Measurements from ENCODE around the gene ADI1.

ADI1 gene, protein sequence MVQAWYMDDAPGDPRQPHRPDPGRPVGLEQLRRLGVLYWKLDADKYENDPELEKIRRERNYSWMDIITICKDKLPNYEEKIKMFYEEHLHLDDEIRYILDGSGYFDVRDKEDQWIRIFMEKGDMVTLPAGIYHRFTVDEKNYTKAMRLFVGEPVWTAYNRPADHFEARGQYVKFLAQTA

DNA sequence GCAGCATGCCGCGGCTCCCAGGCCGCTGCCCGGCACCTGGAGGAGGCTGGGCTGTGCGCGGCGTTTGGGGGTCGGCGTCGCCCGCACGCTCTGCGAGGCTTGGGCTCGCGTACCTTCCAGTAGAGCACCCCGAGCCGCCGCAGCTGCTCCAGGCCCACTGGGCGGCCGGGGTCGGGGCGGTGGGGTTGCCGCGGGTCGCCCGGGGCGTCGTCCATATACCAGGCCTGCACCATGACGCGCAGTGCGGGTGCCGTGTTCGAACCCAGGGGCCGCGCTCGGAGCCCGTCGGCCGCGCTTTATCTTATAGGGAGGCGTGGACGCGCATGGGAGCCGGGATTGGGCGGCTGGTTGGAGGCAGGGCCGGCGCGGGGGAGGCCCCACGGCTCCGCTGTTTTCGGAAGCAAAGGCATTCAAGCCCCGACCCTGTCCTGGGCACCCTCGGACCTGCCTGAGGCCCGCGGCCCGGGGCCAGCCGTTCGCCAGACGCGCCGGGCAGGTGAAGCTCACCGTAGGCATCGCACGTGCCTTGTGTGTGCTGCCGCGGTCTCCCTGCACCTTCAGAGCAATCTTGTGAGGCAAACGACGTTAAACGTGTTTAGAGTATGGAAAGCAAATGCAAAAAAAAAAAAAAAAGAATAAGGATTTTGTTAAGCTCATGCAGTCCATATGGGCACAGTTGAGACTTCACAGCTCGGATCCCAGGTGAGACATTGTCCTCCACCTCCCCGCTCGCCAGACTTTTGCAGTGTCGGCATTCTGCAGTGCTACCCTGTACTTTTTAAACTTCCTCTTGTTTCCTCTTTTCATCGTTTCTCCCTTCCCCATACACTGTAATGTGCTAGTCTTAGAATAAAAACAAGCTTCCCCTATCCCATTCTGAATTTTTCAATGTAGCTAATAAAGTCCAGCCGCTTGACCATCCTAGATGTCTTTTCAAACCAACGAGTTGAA lies at the start of gene ADI1:
Gene ADI1 (minus strand): TSS at position 277 of the 951 bp plus-strand sequence. CDS start 44 bp downstream, at position 233.
- peak; percentile 85 for DNase-seq

DNA sequence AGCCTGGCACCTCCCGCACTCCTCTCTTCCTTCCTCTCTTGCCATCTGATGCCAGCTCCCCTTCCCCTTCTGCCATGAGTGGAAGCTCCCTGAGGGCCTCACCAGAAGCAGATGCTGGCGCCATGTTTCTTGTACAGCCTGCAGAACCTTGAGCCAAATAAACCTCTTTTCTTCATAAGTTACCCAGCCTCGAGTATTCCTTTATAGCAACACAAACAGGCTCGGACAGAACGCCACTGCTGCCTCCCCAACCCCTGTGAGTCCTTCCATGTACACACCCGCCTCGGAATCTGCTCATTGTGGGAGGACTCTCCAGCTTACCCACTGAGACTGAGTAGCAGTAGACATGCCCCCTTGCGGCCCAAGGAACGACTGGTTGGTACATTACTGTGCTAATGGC lies 47.5 kb upstream of the ADI1 start:
- no peak for DNase-seq

DNA sequence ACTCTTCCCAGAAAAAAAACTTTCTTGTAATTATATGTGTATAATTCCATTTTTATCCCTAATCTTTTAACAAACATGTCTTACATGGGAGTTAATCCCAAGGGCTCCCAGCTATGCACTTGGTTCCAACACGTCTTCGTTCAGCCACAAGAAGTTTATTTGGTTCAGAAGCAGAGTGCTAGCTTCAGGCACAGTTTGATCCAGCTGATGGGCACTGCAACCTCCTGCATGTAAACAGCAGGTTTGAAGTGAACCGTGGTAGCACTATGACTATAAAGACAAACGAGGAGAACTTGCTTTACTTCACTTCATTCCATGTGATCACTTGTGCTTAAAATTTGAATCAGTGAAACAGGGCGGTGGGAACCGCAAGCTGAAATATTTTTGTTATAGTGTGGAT lies 45.8 kb upstream of the ADI1 start:
- DNase-seq = no peak

DNA sequence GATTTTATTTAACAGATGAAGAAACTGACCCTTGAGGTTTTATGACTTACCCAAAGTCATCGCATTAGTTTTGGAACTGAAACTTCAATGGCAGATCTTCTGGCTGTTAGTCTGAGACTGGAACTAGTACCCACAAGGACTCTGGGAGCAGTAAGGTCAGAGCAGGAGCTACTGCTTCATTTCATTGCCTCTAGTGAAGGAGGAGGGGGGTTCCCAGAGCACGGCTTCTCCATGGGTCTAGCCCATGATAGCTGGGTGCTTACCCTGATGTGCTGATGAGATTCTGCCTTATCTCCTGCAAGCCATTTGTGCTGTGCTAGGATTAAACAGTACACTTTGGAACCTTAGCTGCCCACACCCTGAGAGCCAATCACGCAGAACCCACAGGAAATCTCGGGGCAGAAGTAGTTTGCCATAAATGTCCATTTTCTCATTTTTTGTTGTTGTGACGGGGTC lies 44.2 kb upstream of the ADI1 start:
- no peak for DNase-seq

DNA sequence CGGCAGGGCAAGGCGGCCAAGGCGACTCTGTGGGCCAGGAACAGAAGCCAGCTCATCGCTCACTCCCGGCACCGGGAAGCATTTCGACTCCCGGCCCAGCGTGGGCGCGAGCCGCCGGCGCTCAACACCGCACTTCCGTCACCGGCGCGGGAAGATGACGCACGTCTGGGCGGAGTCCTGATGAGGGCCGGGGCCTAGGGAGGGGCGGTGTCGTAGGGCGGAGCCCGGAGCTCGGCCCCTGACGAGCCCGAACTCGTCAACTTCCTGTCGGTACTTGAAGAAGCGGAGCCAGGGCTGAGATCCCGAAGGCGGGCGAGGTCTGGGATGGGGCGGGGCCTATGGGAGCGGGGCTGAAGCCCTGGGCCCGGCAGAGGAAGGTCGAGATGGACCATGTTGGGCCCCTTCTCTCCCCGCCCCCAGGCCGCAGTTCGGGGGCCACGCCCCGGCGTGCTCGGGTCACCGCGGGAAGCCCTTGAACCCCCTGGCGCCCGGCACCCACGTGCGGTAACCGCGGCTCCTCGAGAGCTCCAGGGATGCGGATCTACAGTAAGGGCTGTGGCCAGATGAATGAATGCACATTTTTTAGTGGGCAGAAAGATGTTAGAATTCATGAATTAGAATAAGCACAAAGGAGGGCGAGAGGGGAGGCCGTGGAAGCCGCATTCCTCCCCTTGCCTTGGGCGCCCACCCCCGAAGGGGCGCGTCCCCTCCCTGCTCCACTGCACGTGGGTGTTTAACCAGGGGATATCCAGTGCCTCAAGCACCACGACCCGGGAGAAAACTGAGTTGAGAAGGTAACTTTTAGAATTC lies 39.1 kb upstream of the ADI1 start, which contains the start of gene RNASEH1:
Gene RNASEH1 (minus strand): TSS at position 129 of the 810 bp plus-strand sequence. CDS start 73 bp downstream, at position 56.
- DNase-seq = peak; percentile 100

DNA sequence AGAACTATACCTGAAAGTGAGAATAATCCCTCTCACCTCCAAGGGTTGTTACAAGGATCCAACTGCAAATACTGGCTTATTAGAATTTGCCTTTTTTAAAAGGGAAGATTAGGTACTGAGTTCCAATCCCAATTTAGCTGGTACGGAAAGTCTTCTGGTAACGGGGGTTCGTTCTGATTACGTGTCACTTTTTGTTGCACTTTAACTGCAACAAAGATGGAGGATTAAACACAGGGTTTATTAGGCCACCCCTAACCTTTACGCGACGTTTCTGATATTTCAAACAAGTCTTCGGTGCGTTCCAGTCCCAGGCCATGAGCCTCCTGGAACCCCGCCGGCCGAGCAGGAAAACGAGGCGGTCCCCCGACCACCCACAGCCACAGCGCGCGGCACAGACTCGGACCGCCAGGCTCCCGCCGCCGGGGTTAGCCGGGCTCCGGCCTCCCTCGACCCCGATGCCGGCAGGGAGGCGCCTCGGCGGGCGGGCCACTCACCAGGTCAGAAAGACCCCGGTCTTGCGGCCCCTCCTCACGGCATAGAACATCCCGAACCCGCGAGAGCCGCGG lies 38.4 kb upstream of the ADI1 start:
- no peak for DNase-seq

DNA sequence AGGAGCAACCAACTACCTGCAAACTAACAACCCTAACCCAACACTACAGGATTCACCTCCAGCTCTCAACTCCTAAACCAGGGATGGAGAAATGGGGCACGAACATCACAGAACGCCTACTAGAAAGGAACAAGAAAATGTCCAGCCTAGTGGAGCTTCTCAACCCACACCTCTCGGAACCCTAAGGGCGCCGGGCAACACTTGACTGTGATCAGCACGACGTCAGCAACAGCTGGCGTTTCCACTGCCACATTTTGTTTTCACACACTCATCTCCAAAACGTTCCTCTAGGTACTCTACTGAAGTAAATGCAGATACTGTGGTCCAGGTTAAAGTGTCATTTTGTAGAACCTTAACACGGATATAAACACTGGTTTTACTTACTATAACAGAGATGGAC lies 34.6 kb upstream of the ADI1 start:
- DNase-seq = no peak

DNA sequence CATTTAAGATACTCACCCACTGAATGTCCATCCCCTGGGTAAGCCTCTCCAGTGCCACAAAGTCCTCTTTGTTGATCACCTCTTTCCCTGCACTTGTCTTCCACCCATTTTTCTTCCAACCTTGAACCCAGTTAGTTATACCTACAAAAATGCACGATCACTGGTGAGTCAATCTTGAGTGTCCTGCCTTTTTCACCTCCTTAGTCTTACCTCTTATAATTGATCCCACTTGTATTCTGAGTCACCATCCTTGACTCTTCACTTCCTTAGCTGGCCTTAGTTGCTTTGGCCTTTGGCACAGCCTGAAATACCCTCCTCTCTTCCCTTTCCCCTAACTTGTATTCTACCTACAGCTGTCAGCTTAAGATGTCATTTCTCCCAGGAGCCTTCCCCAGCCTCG lies 28.6 kb upstream of the ADI1 start:
- DNase-seq = no peak

DNA sequence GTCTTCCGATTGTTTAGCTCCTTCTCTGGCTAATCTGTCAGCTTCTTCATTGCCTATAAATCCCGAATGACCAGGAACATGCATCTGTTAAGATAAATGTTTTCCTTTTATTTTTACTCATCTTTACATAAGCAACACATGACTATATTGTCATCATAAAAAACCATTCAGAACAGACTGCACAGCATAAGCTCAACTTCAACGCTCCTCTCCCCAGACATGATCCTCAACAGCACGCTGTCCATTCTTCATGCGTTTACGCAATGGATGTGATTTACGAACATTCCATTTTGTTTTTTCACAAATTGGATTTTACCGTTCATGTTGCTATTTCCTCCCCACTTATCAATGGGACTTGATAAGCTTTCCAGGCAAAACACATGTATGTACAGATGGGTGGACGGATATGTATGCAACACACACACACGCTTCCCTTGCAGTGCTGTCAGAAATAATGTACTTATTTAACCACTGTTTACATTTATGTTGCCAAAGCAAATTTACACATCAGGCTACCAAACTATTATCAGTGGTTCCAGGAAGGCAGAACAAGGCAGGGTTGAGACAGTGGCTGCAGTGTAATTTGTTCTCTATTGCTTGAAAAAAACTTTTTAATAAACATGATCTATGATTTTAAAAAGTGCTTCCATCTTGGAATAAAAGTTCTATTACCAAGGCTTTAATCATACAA lies 26.6 kb upstream of the ADI1 start:
- no peak for DNase-seq

DNA sequence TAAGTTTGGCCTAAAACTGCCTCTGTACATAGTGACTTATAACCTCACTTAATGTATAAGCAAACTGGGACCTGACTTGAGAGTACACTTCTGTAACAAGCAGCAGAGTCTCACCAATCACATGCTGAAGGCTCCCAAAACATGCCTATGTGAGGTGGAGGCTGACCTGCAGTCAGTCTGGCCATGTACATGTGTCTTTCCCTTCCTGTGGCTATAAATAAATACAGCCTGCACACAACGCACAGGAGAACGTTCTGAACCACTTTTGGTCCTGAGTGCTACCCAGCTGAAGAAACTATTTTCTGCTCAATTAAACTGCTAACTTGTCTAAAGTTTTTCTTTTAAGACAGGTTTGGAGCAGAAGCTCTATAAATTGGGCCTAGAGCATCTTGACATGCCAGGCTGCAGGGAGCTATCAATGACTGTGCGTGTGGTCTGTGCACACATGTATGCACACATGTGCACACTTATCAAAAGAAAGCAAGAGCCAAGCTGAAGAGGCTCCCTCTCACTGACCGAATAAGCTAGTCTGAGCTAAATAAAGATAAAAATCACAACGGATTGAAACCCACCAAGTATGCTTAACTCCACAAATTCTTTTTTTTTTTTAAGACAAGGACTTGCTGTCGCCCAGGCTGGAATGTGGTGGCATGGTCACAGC lies 23.8 kb upstream of the ADI1 start:
- DNase-seq = no peak

DNA sequence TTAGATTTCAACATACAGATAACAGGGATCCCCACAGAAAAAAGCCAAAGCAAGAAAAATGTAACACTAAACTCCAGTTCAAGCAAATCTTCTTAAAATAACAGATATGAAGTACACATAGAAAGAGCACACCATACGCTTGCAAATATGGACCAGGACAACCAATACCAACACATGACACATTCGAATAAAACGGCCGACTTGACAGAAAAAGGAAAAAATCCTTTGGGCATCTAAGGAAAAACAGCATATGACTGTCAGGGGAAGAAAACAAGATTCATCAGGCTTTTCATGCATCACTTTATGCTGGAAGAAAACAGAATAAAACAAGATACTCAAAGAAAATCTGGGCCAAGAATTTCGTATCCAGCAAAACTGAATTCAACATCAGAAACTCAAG lies 22.8 kb upstream of the ADI1 start:
- DNase-seq = no peak

DNA sequence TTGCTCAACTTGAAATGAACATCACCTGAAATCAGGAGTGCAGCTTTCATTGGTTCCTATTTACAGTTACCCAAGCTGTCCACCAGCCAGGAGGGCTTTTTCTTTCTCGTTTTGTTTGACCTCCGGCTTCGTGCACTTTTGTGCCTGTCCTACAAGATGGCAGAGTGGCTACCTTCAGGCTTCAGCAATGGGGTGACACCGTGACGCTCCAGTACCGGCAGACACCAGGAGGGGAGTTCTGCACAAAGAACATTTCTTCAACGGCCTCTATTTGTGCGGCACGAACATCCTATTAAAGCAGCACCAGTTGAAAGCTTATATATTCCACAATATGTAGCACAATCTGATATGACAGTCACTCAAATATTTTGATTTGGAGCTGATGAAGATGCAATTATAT lies 20.5 kb upstream of the ADI1 start:
- no peak for DNase-seq

DNA sequence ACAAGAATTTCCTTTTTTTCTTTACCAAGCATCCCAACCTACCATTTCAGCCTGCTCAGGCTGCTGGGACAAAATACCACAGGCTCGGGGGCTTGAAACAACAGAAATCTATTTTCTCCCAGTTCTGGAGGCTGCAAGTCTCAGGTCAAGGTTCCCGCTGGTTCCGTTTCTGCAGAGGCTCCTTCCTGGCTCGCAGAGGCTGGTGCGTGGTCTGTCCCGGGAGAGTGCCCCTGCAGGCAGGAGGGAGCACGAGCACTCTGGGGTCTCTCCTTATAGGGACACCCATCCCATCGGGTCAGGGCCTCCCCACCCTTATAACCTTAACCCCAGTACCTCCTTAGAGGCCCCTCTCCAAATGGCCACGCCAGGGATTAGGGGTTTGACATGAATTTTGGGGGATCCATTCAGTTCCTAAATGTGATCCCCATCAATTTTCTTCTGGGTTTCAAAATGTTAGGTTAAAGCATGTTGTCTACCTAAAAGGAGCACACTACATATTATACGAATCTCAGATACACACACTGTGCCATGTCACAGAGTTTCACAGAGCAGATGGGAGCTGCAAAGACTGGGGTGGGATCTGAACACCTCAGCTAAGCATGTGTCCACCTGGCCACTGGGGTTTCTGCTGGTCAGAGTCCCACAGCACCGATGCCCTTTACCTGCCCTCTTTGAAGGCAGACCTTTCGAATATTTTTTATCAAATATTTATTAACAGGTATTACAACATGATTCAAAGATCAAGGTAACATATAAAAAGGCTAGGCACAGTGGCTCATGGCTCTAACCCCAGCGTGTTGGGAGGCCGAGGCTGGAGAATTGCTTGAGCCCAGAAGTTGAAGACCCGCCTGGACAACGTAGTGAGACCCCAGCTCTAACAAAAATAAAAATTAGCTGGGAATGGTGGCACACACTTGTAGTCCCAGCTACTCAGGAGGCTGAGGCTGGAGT lies 17.6 kb upstream of the ADI1 start:
- peak; percentile 46 for DNase-seq

DNA sequence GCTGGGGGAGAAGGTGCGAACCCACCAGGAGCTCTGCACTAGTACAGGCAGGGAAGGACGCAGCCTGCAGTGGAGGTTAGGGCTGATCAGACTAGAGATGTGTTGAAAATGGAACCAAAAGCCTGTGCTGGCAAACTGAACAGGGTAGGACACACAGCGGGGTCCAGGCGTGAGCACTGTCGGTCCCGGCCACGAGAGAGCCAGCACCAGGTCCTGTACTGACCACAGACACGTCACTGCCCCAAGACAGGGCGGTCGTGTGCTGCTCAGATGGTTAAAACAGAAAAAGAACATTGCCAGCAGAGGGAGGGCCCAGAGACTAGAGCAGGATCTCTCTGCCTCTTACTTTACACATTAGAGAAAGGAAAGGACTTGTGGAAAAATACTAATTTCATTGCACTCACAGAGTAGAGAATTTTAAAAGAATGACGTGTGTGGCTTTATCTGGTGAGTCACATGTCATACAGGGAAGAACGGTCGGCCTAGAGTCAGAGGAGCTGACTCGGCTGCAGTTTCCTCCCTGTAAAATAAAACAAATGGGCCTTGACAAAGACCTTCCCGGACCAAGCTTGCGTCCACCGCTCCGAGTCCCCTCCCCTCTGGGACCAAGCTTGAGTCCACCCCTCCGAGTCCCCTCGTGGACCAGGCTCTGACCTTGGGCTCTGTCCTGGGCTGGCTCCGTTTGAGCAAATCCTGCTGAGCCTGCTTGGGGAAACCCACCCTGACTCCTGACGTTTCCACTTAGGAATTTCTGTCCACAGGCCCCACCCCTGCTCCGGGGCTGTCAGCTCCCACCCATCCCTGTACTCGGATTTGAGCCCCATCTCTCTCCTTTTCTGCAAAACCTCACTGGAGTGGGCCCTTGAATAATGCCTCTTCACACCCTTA lies 16.7 kb upstream of the ADI1 start:
- DNase-seq = no peak

DNA sequence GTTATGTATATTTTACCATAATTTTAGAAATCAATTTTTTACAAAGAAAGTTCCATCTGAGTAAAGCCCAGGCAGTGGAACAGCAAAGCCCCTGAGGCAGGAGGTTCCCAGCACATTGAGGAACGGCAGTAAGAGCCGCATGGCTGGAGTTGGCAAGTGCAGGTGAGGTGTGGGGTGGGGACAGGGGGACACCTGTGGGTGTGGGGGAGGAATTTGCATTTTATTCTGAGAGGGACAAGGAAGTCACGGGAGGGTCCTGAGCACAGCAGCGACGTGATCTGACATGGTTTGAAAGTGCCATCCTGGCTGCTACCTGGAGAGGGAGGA lies 16.1 kb upstream of the ADI1 start:
- DNase-seq = no peak

DNA sequence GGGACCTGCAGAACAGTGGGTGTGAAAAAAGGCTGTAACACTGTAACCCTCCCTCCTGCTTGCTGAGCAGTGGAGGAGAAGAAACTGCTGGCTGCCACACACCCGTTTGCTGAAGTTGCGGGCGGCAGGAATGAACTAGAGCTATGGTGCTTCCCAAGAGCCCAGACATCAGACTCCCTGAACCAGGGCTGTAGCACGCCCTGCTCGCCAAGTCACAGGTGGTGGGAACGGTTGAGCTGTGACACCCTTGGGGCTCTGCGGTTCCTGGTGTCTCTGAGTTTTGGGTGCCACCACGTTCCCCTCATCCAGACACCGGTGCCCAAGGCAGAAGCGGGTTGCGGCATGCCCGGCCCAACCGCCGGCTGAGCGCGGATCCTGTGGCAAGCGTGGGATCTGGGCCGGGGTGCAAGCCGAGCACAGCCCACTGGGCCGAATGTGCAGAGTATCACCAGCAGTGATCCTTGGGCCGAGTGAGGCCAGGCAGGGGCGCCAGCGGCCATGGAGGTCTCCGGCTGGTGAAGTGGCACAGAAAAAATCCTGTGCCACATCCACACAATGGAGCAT lies 15.0 kb upstream of the ADI1 start:
- DNase-seq = no peak

DNA sequence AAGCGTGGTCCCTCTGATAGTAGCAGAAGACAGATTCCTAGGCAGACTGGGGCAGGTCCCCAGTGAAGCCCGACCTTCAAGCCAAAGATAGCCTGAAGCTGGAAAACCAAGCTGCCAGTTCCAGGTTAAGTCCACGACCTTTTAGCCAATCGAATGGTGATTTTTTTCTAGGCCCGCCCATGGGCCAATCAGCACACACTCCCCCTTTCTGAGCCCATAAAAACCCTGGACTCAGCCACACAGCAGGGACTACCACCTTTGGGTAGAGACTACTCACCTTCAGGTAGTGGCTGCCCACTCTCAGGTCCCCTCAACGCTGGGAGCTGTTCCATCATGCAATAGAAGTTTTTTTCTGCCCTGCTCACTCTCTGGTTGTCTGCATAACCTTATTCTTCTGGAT lies 14.5 kb upstream of the ADI1 start:
- DNase-seq = no peak

DNA sequence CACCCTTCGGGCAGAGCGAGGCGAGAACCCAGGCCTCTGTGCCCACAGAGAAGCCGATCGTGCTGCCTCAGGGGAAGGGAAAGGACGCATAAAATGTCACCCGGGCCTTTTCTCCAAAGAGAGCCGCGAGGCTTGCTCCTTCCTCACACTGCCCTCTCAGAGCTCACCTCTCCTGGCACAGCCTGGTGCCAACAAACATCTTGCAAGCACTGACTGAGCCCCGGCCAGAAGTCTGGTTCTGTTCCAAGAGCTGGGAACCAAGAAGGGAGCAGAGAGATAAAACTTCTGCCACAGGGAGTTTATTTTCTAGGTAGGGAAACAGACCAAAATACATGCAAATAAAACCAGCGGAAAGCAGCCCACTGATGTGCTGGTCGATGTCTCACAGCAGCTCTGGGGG lies 13.6 kb upstream of the ADI1 start:
- no peak for DNase-seq

DNA sequence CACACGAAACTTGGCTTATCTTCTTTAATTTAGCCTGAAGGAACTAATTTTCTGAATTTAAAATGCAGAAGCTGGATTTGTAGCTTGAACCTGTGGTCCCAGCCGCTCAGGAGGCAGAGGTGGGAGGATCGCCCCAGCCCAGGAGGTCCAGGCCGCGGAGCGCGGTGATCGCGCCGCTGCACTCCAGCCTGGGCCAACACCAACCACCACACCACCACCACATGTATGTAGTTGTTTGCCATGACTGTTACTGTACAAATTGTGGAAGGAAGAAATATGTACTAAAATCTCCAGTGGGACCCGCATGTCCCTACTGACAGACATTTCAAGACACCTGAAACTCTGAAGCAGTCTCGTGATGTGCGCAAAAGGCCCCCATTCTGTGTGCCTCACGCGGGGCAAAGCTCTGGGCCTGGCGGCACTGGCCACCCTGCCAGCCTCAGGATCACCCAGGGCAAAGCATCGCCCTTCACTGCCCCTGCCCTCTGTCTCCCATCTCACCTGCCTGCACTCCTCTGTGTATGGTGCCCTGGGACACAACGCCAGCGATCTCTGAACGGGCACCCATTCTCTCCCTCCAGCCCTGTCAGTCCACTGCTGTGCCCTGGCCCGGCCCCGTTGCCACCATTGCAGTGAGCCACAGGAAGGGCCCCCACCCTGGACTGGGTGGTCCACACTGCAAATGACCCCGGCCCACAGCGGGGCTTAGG lies 10.1 kb upstream of the ADI1 start:
- no peak for DNase-seq
